ENCODE measurements around the gene CD14.

GRCh38 chr5:140678993-140679392 lies 46.0 kb upstream of the CD14 start:
- TF ChIP-seq, protein P1, sequence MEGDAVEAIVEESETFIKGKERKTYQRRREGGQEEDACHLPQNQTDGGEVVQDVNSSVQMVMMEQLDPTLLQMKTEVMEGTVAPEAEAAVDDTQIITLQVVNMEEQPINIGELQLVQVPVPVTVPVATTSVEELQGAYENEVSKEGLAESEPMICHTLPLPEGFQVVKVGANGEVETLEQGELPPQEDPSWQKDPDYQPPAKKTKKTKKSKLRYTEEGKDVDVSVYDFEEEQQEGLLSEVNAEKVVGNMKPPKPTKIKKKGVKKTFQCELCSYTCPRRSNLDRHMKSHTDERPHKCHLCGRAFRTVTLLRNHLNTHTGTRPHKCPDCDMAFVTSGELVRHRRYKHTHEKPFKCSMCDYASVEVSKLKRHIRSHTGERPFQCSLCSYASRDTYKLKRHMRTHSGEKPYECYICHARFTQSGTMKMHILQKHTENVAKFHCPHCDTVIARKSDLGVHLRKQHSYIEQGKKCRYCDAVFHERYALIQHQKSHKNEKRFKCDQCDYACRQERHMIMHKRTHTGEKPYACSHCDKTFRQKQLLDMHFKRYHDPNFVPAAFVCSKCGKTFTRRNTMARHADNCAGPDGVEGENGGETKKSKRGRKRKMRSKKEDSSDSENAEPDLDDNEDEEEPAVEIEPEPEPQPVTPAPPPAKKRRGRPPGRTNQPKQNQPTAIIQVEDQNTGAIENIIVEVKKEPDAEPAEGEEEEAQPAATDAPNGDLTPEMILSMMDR (IDR thresholded peaks at IDR 0.05; ENCODE audit: insufficient read depth, low read length, poor library complexity, severe bottlenecking): no peak
- TF ChIP-seq EZH2phosphoT487 (conservative IDR thresholded peaks at IDR 0.05; ENCODE audit: low read length): no peak
